HG03135 (cell line): ENCODE data around the gene LRRC55.

Experiments used
- ATAC-seq: cut with Tn5 transposase; IDR thresholded peaks from one replicate; pipeline ENCODE4 v1.9.1; 2021; ENCODE audit warnings: mild to moderate bottlenecking, moderate library complexity; ENCODE audit not compliant: unreplicated experiment

The LRRC55 gene

DNA sequence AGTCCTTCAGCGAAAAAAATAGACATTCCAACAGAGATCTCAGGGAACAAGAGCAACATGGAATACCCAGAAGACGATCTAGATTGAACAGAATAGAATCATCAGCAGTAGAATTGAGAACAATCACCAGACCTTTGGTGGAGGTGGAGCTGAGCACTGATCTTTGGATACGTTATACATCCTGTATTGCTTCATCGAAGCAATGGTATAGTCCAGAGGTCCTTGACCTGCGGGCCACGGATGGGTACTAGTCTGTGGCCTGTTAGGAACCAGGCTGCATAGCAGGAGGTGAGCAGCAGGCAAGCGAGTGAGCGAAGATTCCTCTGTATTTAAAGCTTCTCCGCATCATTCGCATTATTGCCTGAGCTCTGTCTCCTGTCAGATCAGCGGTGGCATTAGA lies 17.6 kb downstream of the LRRC55 start:
- ATAC-seq: no peak

GRCh38 chr11:57200917-57201316 lies 19.2 kb downstream of the LRRC55 start:
- no peak for ATAC-seq

GRCh38 chr11:57202281-57202680 lies 20.5 kb downstream of the LRRC55 start:
- ATAC-seq: no peak

DNA sequence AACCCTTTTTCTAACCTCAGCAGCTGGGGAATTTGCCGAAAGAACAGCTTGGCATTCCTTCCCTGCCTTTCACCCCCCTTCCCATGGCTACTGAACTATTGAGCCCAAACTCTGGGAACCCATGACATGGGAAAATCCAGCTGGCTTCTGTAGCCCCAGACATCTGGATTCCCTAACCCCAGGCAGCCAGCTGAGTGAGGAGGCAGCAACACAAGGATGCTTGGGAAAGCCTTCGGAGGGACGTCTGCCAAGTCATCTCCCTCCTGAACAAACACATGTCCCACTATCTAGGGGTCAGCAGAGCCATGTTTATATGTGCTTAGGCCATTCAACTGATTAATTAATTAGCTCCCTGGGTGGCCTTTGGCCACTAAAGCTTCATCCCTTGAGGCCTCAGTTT lies 21.6 kb downstream of the LRRC55 start:
- ATAC-seq: no peak

GRCh38 chr11:57203882-57204480 lies 22.2 kb downstream of the LRRC55 start:
- no peak for ATAC-seq

DNA sequence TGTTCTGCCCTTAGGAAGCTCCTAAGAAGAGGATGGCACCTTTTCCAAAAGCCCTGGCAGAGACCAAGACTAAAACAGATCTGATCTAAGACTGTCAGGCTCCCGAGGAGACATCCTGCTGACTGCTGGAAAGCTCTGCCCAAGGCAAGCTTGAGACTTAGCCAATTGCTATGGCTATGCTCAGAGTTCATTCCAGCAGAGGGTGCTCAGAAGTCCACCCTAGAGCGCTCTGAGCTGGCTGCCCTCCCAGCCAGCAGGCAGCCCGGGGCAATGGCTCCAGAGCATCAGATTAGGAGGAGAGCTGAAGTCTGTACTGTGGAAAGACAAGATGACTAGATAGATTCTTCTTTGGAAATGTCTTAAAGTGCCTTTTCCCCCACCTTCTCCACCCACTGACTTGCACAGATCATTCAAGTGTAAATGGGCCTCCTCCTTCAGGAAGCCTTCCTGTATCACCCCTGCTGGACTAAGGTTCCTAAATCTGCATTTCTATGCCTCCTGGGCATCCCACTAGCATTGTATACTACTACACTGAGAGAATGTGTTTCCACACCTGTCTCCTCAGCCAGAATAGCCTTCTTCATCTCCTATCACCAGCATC lies 23.4 kb downstream of the LRRC55 start:
- no peak for ATAC-seq

DNA sequence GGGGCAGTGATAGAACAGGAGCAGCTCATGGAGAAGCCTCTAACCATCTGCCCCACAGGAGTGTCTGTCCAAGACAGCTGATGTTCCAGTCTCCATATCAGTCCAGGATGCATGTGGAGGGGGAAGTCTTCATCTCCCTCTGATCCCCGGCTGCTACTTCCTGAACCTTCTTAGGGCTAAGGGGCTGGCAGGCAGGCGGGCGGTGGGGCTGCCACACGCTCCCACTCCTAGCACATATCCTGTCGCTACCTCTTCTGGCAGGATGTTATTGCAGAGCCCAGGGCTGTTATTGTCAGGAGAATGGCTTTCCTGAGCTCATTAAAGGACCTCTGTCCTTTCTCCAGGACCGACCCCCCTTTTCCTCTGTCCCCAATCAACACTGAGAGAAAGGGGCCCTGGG lies 25.4 kb downstream of the LRRC55 start:
- ATAC-seq: no peak

DNA sequence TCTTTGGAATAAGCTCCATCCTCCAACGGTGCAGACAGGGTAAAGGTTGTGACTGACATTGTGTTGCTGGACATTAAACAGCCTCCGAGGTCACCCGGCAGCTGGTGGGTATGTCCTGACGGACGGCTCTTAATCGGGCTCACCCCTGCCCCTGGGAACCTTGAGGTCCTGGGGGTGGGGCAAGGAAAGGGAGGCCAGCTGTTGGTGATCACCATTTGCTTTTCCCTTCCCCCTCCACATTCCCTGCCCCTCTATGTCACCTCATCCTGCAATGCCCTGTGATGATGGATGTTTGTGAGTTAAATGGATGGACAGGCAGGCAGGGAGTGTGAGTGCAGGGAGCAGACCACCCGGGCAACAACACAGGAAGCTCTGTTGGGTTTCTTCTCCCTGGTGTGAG lies 29.0 kb downstream of the LRRC55 start:
- no peak for ATAC-seq

DNA sequence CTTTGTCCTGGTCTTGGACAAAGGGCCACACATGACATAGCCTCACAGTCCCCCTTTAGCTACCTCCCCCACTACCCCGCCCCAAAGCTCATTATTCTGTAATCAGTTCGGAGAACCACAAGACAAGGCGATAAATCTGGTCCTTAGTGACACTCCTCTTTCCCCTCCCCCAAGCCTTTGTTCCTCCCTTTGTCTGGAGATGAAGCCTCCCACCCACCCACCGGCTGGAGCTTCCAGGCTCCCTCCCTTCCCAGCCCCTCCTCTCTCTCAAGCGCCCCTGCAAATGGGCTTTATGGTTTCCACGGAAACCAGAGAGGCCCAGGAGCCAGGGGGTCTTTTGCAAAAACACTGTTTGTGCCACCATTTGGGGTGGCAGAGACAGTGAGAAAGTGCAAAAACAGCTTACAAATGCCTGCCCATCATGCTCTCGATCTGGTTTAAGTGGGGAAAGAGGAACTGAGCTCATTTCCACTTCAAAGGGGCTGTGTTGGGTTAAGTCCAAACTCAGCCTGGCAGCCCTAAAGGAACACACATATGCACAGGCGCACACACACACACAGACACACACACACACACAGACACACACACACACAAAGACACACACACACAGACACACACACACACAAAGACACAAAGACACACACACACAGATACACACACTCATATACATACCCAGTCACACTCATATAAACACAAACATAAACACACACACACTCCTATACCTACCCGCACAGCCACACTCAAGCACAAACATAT lies 31.8 kb downstream of the LRRC55 start:
- ATAC-seq: no peak

DNA sequence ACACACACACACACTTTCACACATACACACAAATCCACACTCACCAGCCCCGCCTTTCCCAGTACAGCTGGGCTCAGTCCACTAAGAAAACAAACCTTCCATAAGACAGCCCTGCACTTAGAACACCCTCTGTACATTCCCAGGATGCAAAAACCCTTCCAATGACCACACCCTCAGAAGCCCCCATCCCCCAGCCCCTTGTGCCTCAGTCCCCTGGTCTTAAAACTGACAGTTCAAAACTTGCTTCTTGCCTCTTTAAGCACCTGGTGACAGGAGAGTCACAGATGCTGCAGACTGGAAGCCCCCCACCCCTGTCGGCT lies 32.3 kb downstream of the LRRC55 start:
- no peak for ATAC-seq

DNA sequence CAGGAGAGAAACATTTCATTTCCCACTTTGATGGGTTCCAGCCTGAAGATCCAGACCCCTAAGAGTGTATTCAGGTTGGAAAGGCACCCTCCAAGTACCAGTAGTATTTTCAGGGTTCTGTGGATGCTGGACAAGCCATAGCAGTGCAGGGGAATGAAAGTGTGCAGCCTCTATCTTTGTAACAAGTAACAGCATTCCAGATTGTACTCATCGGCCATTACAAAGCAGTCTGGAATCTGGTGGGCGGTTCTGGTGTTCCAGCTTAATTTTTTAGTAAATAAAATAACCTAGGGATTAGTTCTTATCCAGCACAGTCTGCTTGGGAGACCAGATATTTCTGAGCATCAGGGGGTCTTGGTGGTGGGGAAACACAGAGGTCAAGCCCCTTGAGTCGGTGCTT lies 32.7 kb downstream of the LRRC55 start:
- ATAC-seq: no peak

DNA sequence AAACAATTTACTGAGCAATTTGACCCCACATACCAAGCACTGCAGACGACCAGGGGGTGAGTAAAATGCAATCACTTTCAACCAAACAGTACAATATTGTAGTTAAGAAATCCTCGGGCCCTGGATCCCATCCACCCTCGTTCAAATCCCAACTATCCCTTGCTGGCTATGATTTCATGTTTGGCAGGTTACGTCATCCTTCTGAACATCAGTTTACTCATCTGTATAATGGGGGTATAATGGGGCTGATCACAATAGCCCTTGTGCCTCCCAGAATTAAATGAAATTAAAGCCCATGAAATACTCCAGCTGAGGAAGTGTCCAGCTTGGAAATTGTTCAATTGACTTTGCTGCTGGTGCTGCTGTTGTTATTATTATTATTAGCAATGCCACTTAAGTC lies 34.7 kb downstream of the LRRC55 start:
- ATAC-seq: no peak

GRCh38 chr11:57217053-57217452 lies 35.3 kb downstream of the LRRC55 start:
- ATAC-seq: no peak

DNA sequence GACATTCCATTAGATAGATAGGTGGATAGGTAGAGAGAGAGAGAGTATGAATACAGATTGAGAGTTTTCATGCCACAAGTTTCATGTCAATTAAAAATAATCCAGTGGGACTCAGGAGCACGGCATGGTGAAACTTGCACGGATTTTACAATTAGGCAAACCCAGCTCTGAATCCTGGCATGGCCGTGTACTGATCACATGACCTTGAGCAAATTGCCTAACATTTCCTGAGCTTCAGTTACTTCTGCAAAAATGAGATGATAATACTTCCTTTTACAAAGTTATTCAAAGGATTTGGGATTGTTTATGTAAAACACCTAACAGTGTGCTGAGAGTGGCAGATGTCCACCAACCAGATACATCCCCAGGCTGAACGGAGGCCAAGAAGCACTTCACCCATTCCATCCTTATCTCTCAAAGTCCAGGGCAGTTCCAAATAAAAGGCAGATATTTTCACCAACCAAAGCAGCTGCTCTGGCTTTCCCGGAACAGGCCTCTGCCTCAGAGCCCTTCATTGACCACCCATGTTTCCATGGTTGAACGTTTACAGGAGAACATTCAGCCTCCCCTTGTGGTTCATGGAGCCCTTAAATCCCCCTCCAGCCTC lies 37.4 kb downstream of the LRRC55 start:
- no peak for ATAC-seq

GRCh38 chr11:57222239-57222638 lies 40.5 kb downstream of the LRRC55 start:
- ATAC-seq: no peak

- no peak for ATAC-seq
Measured at GRCh38 chr11:57223601-57224000, 41.8 kb downstream of the LRRC55 start.

DNA sequence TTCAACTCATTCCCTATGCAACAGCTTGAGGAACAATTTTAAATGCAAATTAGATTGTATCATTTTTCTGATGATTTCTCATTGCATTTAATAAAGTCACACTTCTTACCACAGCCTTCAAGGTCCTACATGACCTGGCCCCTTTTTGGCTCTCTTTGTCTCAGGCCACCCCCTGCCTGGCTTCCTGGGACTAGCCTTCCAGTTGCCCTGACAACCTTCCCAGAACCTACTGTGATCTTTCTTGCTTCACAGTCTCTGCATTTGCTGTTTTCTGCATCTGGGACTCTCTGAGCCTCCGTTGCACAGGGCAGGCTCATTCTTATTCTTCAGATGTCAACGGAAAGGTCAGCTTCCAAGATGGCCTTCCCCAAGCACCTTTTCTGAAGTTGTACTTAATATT lies 42.4 kb downstream of the LRRC55 start:
- no peak for ATAC-seq

DNA sequence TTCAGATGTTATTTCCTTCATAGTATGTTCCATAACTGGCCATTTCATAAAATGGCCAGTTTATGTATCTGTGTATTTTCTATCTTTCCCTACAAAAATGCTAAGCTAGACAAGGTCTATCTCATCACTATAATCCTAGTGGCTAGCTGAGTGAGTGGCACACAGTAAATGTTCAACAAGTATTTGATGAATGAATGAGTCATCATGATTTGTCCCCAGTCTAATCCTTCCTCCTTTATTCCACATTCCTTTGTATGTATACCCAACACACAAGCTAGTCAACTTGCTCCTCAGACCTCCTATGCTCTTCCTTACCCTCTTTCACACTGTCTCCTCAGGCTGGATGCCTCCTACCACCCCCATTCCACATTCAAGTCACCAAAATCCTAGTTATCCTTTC lies 42.8 kb downstream of the LRRC55 start:
- no peak for ATAC-seq

DNA sequence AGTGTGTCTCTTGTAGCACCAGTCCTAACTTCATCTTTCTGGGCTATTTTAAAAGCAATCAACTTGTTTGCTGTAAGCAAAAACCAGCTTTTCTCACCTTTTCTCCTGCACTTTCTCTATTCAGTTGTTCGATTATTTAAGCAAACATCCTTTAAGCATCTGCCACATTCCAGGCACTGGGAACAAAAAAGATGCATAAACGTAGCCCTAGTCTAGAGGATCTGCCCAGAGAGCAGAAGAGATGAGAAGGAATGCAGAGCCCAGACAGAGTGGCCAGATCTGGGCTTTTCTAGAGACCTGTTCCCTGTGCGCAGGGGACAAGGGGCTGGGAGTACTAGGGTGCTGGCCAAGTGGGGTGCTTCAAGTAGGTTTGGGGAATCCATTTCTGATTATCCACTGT lies 46.8 kb downstream of the LRRC55 start:
- no peak for ATAC-seq

DNA sequence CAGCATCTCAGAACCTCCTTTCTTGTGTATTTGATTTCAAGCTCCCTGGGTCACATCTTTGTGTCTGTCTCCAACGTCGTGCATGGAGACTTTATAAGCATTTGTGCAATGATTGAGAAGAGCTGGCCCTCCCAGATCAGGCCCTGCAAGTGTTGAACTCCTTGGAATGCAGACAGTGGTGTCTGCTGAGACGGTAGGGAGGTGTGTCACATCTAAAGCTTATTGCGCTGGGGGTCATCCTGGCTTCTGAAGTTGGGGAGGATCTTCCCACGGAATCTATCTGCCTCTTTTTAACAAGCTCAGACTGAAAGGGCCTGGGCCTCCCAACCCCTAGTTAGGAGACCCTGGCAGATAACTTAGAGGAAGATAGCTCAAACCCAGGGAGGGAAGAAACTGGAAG lies 48.6 kb downstream of the LRRC55 start:
- no peak for ATAC-seq

DNA sequence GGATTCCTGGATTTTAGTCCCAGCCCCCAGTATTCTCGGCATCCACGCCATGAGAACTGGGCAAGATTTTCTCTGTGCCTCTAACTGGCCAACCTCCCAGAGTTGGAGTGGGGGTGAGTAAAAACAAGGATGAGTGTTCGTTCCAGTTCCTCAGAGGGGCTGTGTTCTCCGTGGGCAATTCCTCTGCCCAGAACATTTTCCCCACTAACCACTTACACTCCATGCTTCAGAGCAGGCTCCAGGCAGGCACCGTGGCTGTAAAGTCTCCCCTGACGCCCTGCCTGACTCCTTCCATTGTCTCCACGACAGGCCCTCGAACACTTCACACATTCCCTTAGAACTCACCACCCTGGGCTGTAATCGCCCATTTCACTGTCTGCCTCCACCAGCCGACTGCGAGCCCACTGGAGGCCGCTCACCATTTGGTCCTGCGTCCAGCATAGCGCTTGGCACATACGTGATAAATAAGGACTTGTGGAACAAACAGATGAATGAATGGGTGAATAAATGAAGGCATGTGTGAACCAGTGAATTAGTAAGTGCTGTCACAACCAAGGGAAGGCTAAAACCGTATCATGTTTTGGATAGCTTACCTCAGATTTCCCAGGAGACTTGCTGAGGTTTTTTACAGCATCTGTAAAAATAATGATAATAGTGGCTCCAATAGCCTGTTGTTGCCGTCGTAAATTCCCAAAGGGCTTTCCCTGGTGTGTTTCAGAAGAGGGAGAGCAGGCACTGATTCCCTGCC lies 49.2 kb downstream of the LRRC55 start:
- ATAC-seq: no peak
